Heart right ventricle (tissue), 16 donors: ENCODE measurements around the gene IL34. TPM values are rescaled to one million over a fixed set of nuclear protein-coding genes. Genes with fewer than 3 reads are reported as not detected.

Experiments used
- ATAC-seq, 8 donors: fragments of 200-7000 bp; cut with Tn5 transposase; one replicate each; pipeline ENCODE4 v1.9.1; 2020; ENCODE audit warnings: mild to moderate bottlenecking in 8 of 8, moderate library complexity in 8 of 8, moderate number of reproducible peaks in 1 of 8
- DNase-seq, 2 donors: peaks; one replicate each; pipeline ENCODE4 v3.0.0-alpha.2; 2020
- H3K27ac ChIP-seq, 10 donors: fragments of 200-600 bp; sonication (generic) in 2 of 10; one replicate each; pipeline versions ENCODE4 v1.5.0 to v1.8.0; 2020 to 2022; ENCODE audit warnings: mild to moderate bottlenecking in 3 of 10
- H3K27me3 ChIP-seq, 7 donors: fragments of 200-600 bp; one replicate each; pipeline ENCODE4 v1.8.0; 2021 to 2022; ENCODE audit warnings: mild to moderate bottlenecking in 2 of 7
- H3K36me3 ChIP-seq, 9 donors: fragments of 200-600 bp; sonication (generic) in 1 of 9; one replicate each; pipeline versions ENCODE4 v1.5.0 to v1.8.0; 2020 to 2022; ENCODE audit warnings: mild to moderate bottlenecking in 2 of 9
- H3K4me1 ChIP-seq, 9 donors: fragments of 200-600 bp; sonication (generic) in 1 of 9; one replicate each; pipeline versions ENCODE4 v1.5.0 to v1.8.0; 2020 to 2022; ENCODE audit warnings: mild to moderate bottlenecking in 4 of 9
- H3K4me3 ChIP-seq, 10 donors: fragments of 200-600 bp; sonication (generic) in 2 of 10; one replicate each; pipeline versions ENCODE4 v1.5.0 to v1.8.0; 2020 to 2022; ENCODE audit warnings: mild to moderate bottlenecking in 7 of 10, moderate library complexity in 2 of 10
- H3K9me3 ChIP-seq, 11 donors: fragments of 200-600 bp in 10 of 11; sonication (generic) in 2 of 11; one replicate each; pipeline versions ENCODE4 v1.5.0 to v1.8.0; 2013 to 2022; ENCODE audit warnings: mild to moderate bottlenecking in 2 of 11, control low read depth in 1 of 11, moderate library complexity in 1 of 11
- WGBS, 2 donors: extraction: QIAGEN DNeasy Blood & Tissue Kit; methylation state at CpG; one replicate each; pipeline ENCODE4 v1.1.7; 2013; ENCODE audit warnings: inconsistent platforms in 1 of 2; 5-methylcytosine and 5-hydroxymethylcytosine counted together
- intact Hi-C, 10 donors: fragments of 100-400 bp; cut with DNase I; formaldehyde crosslinking; loops; one replicate each; pipeline versions ENCODE4 v1.11.1 to v1.14.2; 2022
- polyA plus RNA-seq, 2 donors: library from polyadenylated mRNA; stranded (reverse); fragments of 200-250 nt; gene quantifications; one replicate each; pipeline ENCODE4 v1.2.3, GENCODE V29; 2013
- total RNA-seq, 10 donors: library from RNA; stranded (reverse); fragmentation: NEBNext Ultra II Directional in 3 of 10; extraction: Animal tissue kit (Norgen Biotek cat#: 25700) in 3 of 10; gene quantifications; one replicate each; pipeline versions ENCODE4 v1.2.1 to v1.2.4, GENCODE V29; 2021 to 2023
- TF ChIP-seq, protein P1 (sequence below), 9 donors: fragments of 200-600 bp; sonication (generic) in 2 of 9; IDR thresholded peaks; one replicate each; pipeline versions ENCODE4 v1.5.0 to v1.8.0; 2021 to 2022; ENCODE audit warnings: antibody characterized with exemption in 9 of 9, mild to moderate bottlenecking in 5 of 9, moderate library complexity in 1 of 9
- donor health status: Arrhythmogenic right ventricular cardiomyopathy.
- donor health status: ischemic (EF 13 %, LVEDD 7.1; RV severe dilation, severe dysfunction).
- donor health status: healthy with polysubstance abuse.
- donor health status: DM: no; HTN: yes; CAD: no.
- donor health status: DM: no; HTN: no; CAD: no.
- donor health status: ischemic (EF 25% LVEDD 6.9; RV normal size, moderate dysfunction).
- donor health status: ischemic (EF 25% LVEDD 5.7; RV mildly dilated, moderate dysfunction).
- donor health status: healthy.
- donor health status: DM: yes; HTN: yes; CAD: no.
- donor health status: Ischemic cardiomyopathy.
- donor health status: ischemic (EF 35%, LVEDD 5.7; RV mildly dilated, moderate dysfunction).
- donor health status: nonischemic (EF 11% LVEDD 7.7; RV severe dilation, severe dysfunction).
- donor health status: DM: yes; HTN: yes; CAD: no.
- donor health status: PGD.
- donor health status: ischemic (EF 29% LVEDD 5.4; RV normal size, mild dysfunction).
- donor health status: nonischemic (EF 23%, LVEDD 6.1; RV moderate dilation, normal function).

Gene IL34
- total and polyA plus RNA-seq, 12 donors, result 0.37 to 4.4 (median 2.1) TPM

DNA sequence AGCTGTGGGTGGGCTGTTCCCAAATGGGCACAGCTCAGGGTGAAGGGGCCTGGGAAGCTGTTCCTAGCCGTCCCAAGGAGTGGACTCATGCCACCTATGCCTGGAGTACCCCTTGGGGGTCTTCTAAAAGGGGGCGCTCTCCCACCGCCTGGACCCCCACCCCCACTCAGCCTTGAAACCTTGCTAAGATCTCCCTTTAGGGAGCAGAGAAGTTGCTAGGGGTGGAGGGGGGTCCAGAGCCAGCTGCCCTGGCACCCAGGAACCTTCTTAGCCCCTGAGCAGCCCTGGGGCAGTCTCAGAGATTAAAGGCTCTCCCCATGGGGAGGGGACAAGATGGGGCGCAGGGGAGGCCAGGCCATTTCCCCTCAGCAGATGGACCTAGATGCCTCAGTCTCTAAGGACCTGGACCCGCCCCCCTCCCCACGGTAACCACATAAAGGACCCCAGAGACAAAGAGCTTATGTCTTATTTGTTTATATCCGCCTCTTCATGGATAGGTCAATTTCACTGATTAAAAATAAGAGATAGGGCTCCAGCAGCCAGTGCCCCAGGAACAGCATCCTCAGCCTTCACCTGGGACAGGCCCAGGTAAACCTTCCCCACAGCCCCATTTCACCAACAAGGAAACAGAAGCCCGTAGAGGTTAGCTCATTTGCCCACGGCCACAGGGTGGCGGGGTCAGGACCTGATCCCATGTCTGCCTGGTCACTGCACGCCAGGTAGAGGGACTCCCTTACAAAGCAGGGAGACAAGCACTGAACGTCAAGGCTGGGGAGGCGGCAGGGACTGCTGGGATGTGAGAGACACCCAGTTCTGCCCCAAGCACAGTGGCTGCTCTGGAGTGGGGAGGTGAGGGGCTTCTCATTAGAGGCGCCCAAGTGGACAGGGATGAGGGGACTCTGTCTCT is 36.1 kb downstream of the IL34 start:
- DNase-seq (peak in 1 of 2 donors; percentile 10), ATAC-seq (no peak)
- Histone ChIP-seq H3K4me3 (peak overlapping the region in 1 of 10 donors; percentile 17), H3K27ac (peak overlapping the region in 8 of 10 donors; percentile 5 to 86 (median 53)), H3K4me1 (peaks cover 39 to 80% (median 58%) of the 10 kb centered on the region in 9 donors), H3K9me3 (no peaks in the 10 kb centered on the region), H3K36me3 (peaks cover 0 to 27% (median 17%) of the 10 kb centered on the region in 9 donors), H3K27me3 (peaks cover 0 to 9% (median 0%) of the 10 kb centered on the region in 7 donors)
- intact Hi-C loops, result loop anchor here in 5 of 10 donors (5.0 to 10.0 kb wide), 4 partner anchors 55 to 90 kb away; no protein-coding TSS in a partner anchor
- TF ChIP-seq, protein P1, sequence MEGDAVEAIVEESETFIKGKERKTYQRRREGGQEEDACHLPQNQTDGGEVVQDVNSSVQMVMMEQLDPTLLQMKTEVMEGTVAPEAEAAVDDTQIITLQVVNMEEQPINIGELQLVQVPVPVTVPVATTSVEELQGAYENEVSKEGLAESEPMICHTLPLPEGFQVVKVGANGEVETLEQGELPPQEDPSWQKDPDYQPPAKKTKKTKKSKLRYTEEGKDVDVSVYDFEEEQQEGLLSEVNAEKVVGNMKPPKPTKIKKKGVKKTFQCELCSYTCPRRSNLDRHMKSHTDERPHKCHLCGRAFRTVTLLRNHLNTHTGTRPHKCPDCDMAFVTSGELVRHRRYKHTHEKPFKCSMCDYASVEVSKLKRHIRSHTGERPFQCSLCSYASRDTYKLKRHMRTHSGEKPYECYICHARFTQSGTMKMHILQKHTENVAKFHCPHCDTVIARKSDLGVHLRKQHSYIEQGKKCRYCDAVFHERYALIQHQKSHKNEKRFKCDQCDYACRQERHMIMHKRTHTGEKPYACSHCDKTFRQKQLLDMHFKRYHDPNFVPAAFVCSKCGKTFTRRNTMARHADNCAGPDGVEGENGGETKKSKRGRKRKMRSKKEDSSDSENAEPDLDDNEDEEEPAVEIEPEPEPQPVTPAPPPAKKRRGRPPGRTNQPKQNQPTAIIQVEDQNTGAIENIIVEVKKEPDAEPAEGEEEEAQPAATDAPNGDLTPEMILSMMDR (IDR thresholded peaks at IDR 0.05), result peak in 1 of 9 donors; percentile 8
- WGBS, 2 donors, result 74 to 75% methylated on average over 14 of the region's 14 CpGs

DNA sequence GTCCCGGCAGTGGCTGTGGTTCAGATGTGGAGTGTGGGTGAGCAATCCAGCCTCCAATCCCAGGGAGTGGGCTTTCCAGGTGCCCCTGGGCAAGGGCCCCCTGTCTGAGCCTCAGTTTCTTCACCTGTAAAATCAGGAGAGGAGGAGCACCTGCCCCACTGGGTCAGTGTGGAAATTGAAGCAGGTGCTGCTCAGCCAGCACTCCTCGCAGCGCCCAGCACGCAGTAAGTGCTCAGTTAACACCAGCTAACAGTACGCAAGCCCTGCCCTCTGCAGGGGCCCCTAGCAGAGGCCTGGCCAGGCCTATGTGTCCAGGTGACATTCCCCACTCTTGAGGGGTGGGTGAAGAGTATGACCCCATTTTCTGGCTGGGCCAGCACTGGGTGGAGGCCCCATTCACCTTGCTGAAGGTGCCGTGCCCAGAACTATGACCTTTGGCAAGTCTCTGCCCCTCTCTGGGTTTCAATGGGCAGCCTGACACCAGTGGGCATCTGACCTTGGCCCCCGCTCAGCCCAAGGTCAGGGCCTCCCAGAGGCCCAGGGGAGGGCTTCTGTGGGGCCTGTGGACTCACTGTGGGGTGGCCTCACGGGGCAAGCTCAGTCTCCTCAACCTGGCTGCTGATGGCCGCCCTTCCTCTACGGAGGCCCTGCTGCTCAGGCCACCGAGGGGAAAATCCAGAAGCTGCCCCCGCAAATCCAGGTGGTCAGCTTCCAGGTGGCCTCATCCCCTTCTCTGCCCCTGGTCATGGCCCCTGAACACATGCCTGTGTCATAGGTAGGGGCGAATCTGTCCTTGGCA is 37.0 kb downstream of the IL34 start:
- H3K4me1 ChIP-seq, result peaks cover 46 to 84% (median 67%) of the 10 kb centered on the region in 9 donors
- WGBS, 2 donors, result 69 to 79% methylated on average over 13 of the region's 13 CpGs
- H3K27ac ChIP-seq, result peak overlapping the region in 8 of 10 donors; percentile 7 to 86 (median 74)
- intact Hi-C loops, result loop anchor here in 5 of 10 donors (5.0 to 10.0 kb wide), 4 partner anchors 54 to 89 kb away; no protein-coding TSS in a partner anchor
- DNase-seq (peak in 1 of 2 donors; percentile 5), ATAC-seq (no peak)
- H3K9me3 ChIP-seq, result no peaks in the 10 kb centered on the region
- H3K27me3 ChIP-seq, result peaks cover 0 to 9% (median 0%) of the 10 kb centered on the region in 7 donors
- peaks cover 0 to 18% (median 9%) of the 10 kb centered on the region in 9 donors for H3K36me3 ChIP-seq
- peak overlapping the region in 5 of 10 donors; percentile 75 to 89 (median 81) for H3K4me3 ChIP-seq
- TF ChIP-seq, protein P1 (IDR thresholded peaks at IDR 0.05), result no peak

DNA sequence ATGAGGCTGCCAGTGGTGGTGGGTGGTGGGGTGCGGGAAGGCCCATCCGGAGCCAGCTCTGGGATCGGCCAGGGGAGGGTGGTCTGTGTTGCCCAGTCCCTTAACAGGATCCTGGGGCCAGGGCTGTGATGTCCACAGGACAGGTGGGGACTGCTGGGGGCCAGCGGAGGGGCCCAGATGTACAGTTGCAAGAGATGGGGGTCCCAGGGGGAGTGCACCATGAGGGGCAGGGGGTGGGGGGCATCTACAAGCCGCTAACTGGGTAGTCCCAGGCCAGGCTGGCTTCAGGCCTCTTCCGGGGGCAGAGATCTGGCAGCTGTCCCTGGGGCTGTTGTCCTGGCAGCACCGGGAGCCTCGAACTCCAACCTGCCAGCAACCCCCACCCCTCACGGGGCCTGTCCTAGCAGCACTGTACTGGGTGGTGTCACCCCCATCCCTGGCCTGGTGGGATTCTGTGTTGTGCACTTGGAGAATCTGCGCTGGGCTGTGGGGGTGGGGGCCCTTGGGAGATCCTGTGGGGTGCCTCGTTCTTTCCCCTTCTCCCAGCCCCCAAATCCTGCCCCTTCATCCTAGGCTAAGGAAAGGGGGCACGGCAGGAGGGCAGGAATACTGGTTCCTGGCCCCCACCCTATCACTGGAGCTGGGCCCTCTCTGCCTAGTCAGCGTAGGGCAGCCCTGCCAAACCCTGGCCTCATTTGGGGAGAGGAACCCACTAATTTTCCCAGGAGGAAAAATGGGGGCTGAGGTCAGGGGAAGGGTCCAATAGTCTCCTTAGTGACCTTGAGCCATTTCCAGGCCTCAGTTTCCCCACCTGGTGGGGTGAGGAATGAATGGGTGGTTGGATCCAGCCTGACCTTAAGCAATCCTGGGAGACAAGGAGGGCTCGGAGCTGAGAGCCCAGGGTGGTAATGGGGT is 38.0 kb downstream of the IL34 start:
- peaks cover 0 to 8% (median 3%) of the 10 kb centered on the region in 9 donors for H3K36me3 ChIP-seq
- intact Hi-C loops, result loop anchor here in 9 of 10 donors (2.0 to 10.0 kb wide), 7 partner anchors 52 to 88 kb away; no protein-coding TSS in a partner anchor

More for the DNA sequence above, 38.0 kb downstream of the IL34 start:
- peak overlapping the region; percentile 64 to 92 (median 76) for H3K4me3 ChIP-seq
- H3K9me3 ChIP-seq, result no peaks in the 10 kb centered on the region
- ATAC-seq, result peak in 1 of 8 donors; percentile 6
- WGBS, 2 donors, result 39 to 53% methylated on average over 14 of the region's 14 CpGs
- peaks cover 0 to 9% (median 0%) of the 10 kb centered on the region in 7 donors for H3K27me3 ChIP-seq
- peak in 1 of 2 donors; percentile 34 for DNase-seq
- TF ChIP-seq, protein P1 (IDR thresholded peaks at IDR 0.05), result no peak
- H3K27ac ChIP-seq, result peak overlapping the region in 9 of 10 donors; percentile 20 to 86 (median 74)
- H3K4me1 ChIP-seq, result peaks cover 57 to 88% (median 77%) of the 10 kb centered on the region in 9 donors
